ENCODE results near the gene OSMR. TPM values are rescaled to one million over a fixed set of nuclear protein-coding genes. Genes with fewer than 3 reads are reported as not detected.

OSMR gene
- total and polyA plus RNA-seq, 9 of the 15 experiments (the other 6 are each of a cell fraction or from before 2014, with no cell fraction given), result 0.18 to 1.7 (median 0.94) TPM

DNA sequence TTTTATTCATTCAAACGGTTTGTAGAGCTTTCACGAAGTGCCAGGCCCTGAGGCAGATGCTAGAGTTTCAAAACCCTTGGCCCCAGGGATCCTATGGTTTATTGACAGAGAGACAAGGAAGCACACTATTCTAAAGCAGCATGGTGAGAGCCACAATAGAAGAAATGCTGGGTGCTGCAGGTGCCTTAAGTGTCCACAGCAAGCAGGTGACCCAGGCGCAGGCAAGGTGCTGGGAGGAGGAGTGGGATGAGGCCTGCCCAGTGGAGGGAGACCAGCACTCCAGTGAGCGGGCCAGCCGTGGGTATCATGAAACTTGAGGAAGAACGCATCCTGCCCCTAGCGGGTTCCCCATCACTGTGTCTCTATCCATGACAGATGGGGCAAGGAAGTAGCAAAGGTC is 71.0 kb downstream of the OSMR start:
- Histone ChIP-seq H3K4me3 (no peak overlapping the region), H3K79me2 (ENCODE audit: control insufficient read depth, insufficient read depth, low read length) (no peaks in the 10 kb centered on the region), H3K9me1 (ENCODE audit: control insufficient read depth, insufficient read depth, low read length) (no peaks in the 10 kb centered on the region), H3K9me3 (replicated peaks; ENCODE audit: control insufficient read depth, insufficient read depth, low read depth, low read length) (no peaks in the 10 kb centered on the region), H3K9ac (ENCODE audit: insufficient read depth in 1 of 2, low read depth in 2 of 2, low read length in 2 of 2) (no peak overlapping the region), H3K36me3 (ENCODE audit: control insufficient read depth, insufficient read depth, low read length) (no peaks in the 10 kb centered on the region), H2AFZ (ENCODE audit: low read depth, low read length) (no peak overlapping the region), H3K4me1 (replicated peaks in 1 of 2; ENCODE audit: control insufficient read depth in 2 of 2, insufficient read depth in 2 of 2, low read length in 2 of 2) (no peaks in the 10 kb centered on the region), H3K4me2 (ENCODE audit: insufficient read depth, low read length) (no peak overlapping the region), H3K27me3 (ENCODE audit: control insufficient read depth in 2 of 2, insufficient read depth in 2 of 2, low read length in 2 of 2) (no peaks in the 10 kb centered on the region), H3K27ac (ENCODE audit: extremely low read depth, low read depth, low read length) (no peak overlapping the region), H4K20me1 (replicated peaks; ENCODE audit: control insufficient read depth, insufficient read depth, low read length) (no peaks in the 10 kb centered on the region)
- ATAC-seq (no peak; the same call in 2 of the 3 replicates), FAIRE-seq (no peak), DNase-seq (ENCODE audit: extremely low read depth in 1 of 4, low spot score in 3 of 4) (no peak)
- TF ChIP-seq TSC22D4 (tag; IDR thresholded peaks at IDR 0.05), result no peak
- TF ChIP-seq, protein P1, sequence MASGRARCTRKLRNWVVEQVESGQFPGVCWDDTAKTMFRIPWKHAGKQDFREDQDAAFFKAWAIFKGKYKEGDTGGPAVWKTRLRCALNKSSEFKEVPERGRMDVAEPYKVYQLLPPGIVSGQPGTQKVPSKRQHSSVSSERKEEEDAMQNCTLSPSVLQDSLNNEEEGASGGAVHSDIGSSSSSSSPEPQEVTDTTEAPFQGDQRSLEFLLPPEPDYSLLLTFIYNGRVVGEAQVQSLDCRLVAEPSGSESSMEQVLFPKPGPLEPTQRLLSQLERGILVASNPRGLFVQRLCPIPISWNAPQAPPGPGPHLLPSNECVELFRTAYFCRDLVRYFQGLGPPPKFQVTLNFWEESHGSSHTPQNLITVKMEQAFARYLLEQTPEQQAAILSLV (tag; IDR thresholded peaks at IDR 0.05), result no peak
- intact Hi-C loops (cut with micrococcal nuclease) (no loop called here), in situ Hi-C loops (cut with MboI) (no loop called here)
- BruUV-seq (replicated peaks), result no TSS peak
- CTCF ChIA-PET (ENCODE audit: low intra/inter-chr PET ratio), result no interaction called here
- 2% methylated on average over 7 of the region's 7 CpGs for WGBS (ENCODE audit: insufficient coverage, low coverage, missing lambda C conversion rate)
- POLR2A ChIA-PET, result no interaction called here

DNA sequence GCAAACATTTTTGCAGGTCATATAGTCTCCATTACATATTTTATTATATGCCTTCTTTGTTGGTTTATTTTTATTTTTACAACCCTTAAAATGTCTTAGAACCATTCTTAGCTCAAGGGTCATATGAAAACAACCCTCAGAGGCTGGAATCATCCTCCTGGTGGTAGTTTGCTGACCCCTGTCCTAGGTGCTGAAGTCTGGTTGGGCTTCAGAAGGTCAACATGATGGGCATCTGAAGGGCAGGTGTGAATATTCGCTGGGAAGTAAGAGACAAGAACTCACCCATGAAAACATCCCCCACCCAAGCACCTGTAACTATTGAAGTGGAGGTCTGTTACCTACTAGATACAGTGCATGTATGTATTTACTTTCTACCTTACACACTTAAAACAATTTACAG is 75.4 kb downstream of the OSMR start:
- no peak for ATAC-seq
- H3K79me2 ChIP-seq (ENCODE audit: control insufficient read depth, insufficient read depth, low read length), result no peaks in the 10 kb centered on the region
- intact Hi-C loops (cut with micrococcal nuclease) (loop anchor here (5.0 to 10.0 kb wide), 3 partner anchors 74 to 714 kb away; partner anchors contain the start of gene OSMR), in situ Hi-C loops (cut with MboI) (no loop called here)
- H3K9me1 ChIP-seq (ENCODE audit: control insufficient read depth, insufficient read depth, low read length), result no peaks in the 10 kb centered on the region
- H3K36me3 ChIP-seq (ENCODE audit: control insufficient read depth, insufficient read depth, low read length), result no peaks in the 10 kb centered on the region
- H3K9ac ChIP-seq (ENCODE audit: insufficient read depth in 1 of 2, low read depth in 2 of 2, low read length in 2 of 2), result no peak overlapping the region
- no peaks in the 10 kb centered on the region for H3K4me1 ChIP-seq (replicated peaks in 1 of 2; ENCODE audit: control insufficient read depth in 2 of 2, insufficient read depth in 2 of 2, low read length in 2 of 2)
- H3K4me2 ChIP-seq (ENCODE audit: insufficient read depth, low read length), result no peak overlapping the region
- no peak overlapping the region for H3K27ac ChIP-seq (ENCODE audit: extremely low read depth, low read depth, low read length)
- no peaks in the 10 kb centered on the region for H3K27me3 ChIP-seq (ENCODE audit: control insufficient read depth in 2 of 2, insufficient read depth in 2 of 2, low read length in 2 of 2)
- H3K9me3 ChIP-seq (replicated peaks; ENCODE audit: control insufficient read depth, insufficient read depth, low read depth, low read length), result no peaks in the 10 kb centered on the region
- 0% methylated on average over 1 of the region's 1 CpG for WGBS (ENCODE audit: insufficient coverage, low coverage, missing lambda C conversion rate)
- BruUV-seq (replicated peaks), result no TSS peak
- no peak overlapping the region for H2AFZ ChIP-seq (ENCODE audit: low read depth, low read length)
- CTCF ChIA-PET (ENCODE audit: low intra/inter-chr PET ratio), result interaction anchor here (0.5 to 1.6 kb wide), 5 partner anchors 368 to 713 kb away, joined by 3 to 11 read pairs (median 5); no protein-coding TSS in a partner anchor
- POLR2A ChIA-PET, result interaction anchor here (0.8 kb wide), 1 partner anchor 505 kb away, joined by 3 read pairs; no protein-coding TSS in a partner anchor
- H4K20me1 ChIP-seq (replicated peaks; ENCODE audit: control insufficient read depth, insufficient read depth, low read length), result no peaks in the 10 kb centered on the region
- FAIRE-seq, result no peak
- no peak overlapping the region for H3K4me3 ChIP-seq
- peak in 1 of 4 experiments; percentile 16 for DNase-seq (ENCODE audit: extremely low read depth in 1 of 4, low spot score in 3 of 4)
- TF ChIP-seq CBX8 (IDR thresholded peaks at IDR 0.05; ENCODE audit: borderline replicate concordance, extremely low read depth, low read depth, low read length, poor library complexity, severe bottlenecking) (no peak), ZSCAN29 (IDR thresholded peaks at IDR 0.05) (no peak), EHMT2 (IDR thresholded peaks at IDR 0.05) (peak; percentile 91), FOSL1 (tag; conservative IDR thresholded peaks at IDR 0.05) (no peak)
- TF ChIP-seq, protein P2, sequence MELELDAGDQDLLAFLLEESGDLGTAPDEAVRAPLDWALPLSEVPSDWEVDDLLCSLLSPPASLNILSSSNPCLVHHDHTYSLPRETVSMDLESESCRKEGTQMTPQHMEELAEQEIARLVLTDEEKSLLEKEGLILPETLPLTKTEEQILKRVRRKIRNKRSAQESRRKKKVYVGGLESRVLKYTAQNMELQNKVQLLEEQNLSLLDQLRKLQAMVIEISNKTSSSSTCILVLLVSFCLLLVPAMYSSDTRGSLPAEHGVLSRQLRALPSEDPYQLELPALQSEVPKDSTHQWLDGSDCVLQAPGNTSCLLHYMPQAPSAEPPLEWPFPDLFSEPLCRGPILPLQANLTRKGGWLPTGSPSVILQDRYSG (tag; conservative IDR thresholded peaks at IDR 0.05; ENCODE audit: low read depth), result 0 out of 2 replicates have a peak, but pooled peaks have one; percentile 32
